Right lobe of liver (tissue), 4 donors: ENCODE data around the gene MED31.
"Not testable (repeated sequence)": the region's sequence is repeated elsewhere in the genome, so short reads cannot be mapped to it uniquely, and the experiment has no call there.

Experiments used
- POLR2A ChIP-seq: fragments of 450-650 bp; IDR thresholded peaks from one replicate; pipeline ENCODE4 v1.6.1; 2017; ENCODE audit warnings: antibody characterized with exemption, mild to moderate bottlenecking
- TF ChIP-seq, protein P1 (sequence below), 4 donors: fragments of 200-600 bp in 3 of 4; fragments of 450-650 bp in 1 of 4; IDR thresholded peaks; one replicate each; pipeline versions ENCODE4 v1.5.1 to v1.8.0; 2016 to 2022; ENCODE audit warnings: antibody characterized with exemption in 4 of 4, mild to moderate bottlenecking in 2 of 4
- donor health status: DM: no; HTN: no; CAD: no.
- donor health status: DM: no; HTN: no; CAD: no.
- donor health status: DM: no; HTN: yes; CAD: no.

DNA sequence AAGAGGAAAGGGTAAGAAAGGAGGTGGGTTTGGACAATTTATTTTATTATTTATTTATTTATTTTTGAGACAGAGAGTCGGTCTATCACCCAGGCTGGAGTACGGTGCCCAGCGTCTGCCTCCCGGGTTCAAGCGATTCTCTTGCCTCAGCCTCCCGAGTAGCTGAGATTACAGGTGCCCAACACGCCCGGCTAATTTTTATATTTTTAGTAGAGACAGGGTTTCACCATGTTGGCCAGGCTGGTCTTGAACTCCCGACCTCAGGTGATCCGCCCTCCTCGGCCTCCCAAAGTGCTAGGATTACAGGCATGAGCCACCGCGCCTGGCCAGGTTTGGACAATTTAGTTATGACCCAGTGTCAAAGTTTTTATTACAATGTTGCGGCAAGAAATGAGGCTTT lies 11.8 kb upstream of the MED31 start:
- TF ChIP-seq, protein P1, sequence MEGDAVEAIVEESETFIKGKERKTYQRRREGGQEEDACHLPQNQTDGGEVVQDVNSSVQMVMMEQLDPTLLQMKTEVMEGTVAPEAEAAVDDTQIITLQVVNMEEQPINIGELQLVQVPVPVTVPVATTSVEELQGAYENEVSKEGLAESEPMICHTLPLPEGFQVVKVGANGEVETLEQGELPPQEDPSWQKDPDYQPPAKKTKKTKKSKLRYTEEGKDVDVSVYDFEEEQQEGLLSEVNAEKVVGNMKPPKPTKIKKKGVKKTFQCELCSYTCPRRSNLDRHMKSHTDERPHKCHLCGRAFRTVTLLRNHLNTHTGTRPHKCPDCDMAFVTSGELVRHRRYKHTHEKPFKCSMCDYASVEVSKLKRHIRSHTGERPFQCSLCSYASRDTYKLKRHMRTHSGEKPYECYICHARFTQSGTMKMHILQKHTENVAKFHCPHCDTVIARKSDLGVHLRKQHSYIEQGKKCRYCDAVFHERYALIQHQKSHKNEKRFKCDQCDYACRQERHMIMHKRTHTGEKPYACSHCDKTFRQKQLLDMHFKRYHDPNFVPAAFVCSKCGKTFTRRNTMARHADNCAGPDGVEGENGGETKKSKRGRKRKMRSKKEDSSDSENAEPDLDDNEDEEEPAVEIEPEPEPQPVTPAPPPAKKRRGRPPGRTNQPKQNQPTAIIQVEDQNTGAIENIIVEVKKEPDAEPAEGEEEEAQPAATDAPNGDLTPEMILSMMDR (IDR thresholded peaks at IDR 0.05): not testable (repeated sequence)
- TF ChIP-seq POLR2A: not testable (repeated sequence)
